Neutrophil (primary cell): ENCODE data around the gene PIGQ.

Source experiments
- H3K27ac ChIP-seq: fragments of 200-600 bp; sonication (generic); 2 replicates; pipeline ENCODE4 v1.5.1; 2016; ENCODE audit warnings: mild to moderate bottlenecking, moderate library complexity
- H3K27me3 ChIP-seq: fragments of 200-600 bp; sonication (generic); 2 replicates; pipeline ENCODE4 v1.6.0; 2016; ENCODE audit warnings: mild to moderate bottlenecking
- H3K36me3 ChIP-seq: fragments of 200-600 bp; sonication (generic); 2 replicates; pipeline ENCODE4 v1.5.1; 2017
- H3K4me1 ChIP-seq, 2 experiments: fragments of 200-600 bp in 1 of 2; sonication (generic) in 1 of 2; 1 replicate in 1 of 2; 2 replicates in 1 of 2; pipeline versions ENCODE4 v1.5.1 to v1.6.1; 2013 to 2016; ENCODE audit warnings: low read depth in 1 of 2, low read length in 1 of 2, mild to moderate bottlenecking in 1 of 2, moderate library complexity in 1 of 2; ENCODE audit not compliant: control insufficient read depth in 1 of 2, insufficient read depth in 1 of 2
- H3K4me3 ChIP-seq, 2 experiments: fragments of 200-600 bp in 1 of 2; sonication (generic) in 1 of 2; 1 replicate in 1 of 2; 2 replicates in 1 of 2; pipeline ENCODE4 v1.5.1; 2013 to 2016; ENCODE audit warnings: low read depth in 1 of 2, low read length in 1 of 2, mild to moderate bottlenecking in 1 of 2, moderate library complexity in 1 of 2
- H3K9me3 ChIP-seq: fragments of 200-600 bp; sonication (generic); 2 replicates; pipeline ENCODE4 v1.5.1; 2016
- TF ChIP-seq, protein P1 (sequence below): fragments of 200-600 bp; sonication (generic); IDR thresholded peaks from 2 replicates; pipeline ENCODE4 v1.5.1; 2016; ENCODE audit warnings: antibody characterized with exemption

PIGQ gene

DNA sequence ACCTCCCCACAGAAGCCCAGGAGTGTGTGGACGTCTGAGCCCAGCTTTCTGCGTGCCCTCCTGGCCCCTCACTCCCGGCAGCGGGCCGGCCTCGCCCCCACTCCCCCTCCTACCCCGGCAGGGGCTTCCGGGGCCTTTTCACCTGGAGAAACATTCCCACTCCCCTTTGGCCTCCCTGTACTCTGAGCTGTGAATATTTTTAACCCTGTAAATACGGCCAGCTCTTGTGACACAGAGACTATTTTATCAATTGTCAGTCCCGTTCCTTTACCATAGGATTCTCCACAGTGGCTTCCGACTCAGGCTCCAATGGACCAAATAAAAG is 15.5 kb upstream of the PIGQ start:
- Histone ChIP-seq H3K27ac (no peak overlapping the region), H3K36me3 (peaks cover 43% of the 10 kb centered on the region), H3K27me3 (peaks cover 23% of the 10 kb centered on the region), H3K4me1 (no peaks in the 10 kb centered on the region), H3K4me3 (no peak overlapping the region), H3K9me3 (no peaks in the 10 kb centered on the region)
- TF ChIP-seq, protein P1, sequence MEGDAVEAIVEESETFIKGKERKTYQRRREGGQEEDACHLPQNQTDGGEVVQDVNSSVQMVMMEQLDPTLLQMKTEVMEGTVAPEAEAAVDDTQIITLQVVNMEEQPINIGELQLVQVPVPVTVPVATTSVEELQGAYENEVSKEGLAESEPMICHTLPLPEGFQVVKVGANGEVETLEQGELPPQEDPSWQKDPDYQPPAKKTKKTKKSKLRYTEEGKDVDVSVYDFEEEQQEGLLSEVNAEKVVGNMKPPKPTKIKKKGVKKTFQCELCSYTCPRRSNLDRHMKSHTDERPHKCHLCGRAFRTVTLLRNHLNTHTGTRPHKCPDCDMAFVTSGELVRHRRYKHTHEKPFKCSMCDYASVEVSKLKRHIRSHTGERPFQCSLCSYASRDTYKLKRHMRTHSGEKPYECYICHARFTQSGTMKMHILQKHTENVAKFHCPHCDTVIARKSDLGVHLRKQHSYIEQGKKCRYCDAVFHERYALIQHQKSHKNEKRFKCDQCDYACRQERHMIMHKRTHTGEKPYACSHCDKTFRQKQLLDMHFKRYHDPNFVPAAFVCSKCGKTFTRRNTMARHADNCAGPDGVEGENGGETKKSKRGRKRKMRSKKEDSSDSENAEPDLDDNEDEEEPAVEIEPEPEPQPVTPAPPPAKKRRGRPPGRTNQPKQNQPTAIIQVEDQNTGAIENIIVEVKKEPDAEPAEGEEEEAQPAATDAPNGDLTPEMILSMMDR = no peak

DNA sequence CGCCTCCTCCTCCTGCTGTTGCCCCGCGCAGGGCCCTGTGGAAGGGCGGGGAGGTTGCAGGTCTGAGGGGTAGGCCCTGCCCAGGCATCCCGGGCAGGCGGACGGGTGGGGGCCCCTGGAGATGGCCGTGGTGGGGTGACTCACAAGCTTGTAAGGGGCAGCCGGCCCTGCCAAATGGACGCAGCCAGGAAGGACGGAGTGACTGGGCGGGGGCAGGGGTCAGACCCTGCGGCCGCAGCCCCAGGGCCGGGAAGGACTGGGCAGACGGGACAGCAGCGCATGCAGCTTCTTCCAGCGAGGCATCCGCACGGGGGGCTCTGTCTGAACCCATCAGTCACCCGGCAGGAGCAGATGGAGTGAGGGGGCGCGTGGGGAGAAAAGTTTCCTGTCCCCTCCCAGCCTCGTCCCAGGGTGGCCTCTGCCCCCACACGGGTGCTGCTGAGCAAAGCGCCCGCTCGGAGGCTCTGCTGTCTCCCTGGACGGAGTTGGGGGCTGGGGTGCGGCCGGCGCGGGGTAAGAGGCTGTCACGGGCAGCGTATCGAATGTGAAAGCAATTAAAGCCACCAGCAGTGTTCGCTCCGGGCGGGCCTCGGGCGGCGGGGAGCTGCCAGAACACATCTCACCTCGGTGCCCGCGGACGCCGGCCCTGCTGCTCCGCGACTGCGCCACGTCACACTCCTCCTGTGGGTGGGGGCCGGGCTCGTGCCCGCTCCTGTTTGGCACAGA is 15.0 kb upstream of the PIGQ start:
- Histone ChIP-seq H3K27ac (no peak overlapping the region), H3K36me3 (peaks cover 39% of the 10 kb centered on the region), H3K4me1 (no peaks in the 10 kb centered on the region), H3K9me3 (no peaks in the 10 kb centered on the region), H3K27me3 (peaks cover 28% of the 10 kb centered on the region), H3K4me3 (no peak overlapping the region)
- TF ChIP-seq, protein P1 = no peak

DNA sequence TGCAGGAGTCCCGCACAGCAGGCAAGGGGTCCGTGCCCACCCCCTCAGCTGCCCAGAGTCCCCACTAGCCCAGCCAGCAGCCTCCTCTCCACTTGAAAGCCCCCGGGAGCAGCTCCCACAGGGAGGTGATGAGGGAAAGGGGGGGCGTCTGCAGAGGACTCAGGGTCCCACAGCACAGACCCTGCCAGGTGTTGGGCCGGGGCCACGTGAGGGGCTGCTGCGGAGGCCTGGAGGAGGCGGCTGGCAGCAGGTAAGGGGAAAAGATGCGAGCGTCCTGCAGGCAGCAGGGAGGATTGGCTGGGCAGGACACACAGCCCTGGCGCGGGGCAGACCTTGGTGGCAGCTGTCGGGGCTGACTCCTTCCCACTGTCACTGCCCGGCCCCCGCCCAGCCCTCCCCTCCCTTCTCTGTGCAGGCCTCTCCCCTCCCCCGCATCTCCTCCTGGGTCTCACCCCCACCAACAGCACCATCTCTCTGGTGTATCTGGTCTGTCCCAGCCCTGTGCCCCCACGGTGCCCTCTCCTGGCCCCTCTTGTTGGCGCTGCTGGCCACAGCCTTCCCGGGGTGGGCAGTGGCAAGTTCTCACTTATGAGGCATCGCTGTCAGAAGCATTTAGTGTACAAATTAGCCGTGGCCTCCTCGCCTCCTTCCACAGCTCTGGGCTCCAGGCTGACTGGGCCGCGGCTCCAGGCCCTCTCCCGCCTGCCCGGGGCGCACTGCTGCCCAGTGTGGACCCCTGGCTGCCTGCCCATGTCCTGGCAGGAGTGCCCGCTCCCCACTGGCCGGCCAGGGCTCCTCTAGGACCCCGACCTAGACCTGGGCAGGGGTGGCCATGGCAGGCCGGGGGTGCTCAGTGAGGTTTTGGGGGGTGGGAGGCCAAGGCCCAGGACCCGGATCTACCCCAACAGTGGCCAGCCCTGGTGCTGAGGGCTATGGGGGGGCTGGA is 14.0 kb upstream of the PIGQ start:
- H3K27ac ChIP-seq = no peak overlapping the region
- H3K4me1 ChIP-seq = no peaks in the 10 kb centered on the region
- peaks cover 38% of the 10 kb centered on the region for H3K27me3 ChIP-seq
- H3K36me3 ChIP-seq = peaks cover 32% of the 10 kb centered on the region
- no peaks in the 10 kb centered on the region for H3K9me3 ChIP-seq
- no peak overlapping the region for H3K4me3 ChIP-seq
- TF ChIP-seq, protein P1 = no peak

DNA sequence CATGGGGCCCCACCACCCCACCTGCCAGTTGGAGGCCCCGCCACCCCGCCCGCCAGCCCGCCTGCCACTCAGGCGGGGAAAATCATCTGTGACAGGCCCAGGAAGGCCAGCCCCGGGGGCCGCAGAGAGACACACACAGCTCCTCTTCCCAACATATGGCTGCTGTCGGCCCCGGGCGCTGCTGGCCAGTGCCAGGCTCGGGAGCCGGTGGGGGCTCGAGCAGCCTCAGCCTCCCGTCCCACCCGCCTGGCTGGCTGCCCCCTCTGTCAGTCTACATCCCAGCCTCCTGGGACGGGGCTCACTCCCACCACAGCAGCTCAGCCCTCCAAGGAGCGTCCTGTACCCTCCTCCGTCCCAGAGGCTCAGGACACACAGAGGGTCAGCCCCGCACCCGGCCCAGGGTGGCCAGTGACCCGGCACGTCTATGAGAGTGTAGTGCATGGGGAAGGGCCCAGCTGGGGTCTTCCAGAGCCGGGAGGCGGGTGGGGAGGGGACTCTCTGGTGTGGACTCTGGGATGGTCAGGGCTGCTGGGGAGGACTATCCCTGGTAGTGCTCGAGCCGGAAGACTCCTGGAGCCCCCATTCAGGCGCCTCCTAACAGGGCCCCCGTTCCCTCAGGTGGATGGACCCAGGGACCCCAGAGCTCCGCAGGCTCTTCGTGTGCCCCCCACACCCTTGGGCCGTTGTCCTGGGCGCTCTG is 13.1 kb upstream of the PIGQ start:
- H3K4me1 ChIP-seq = no peaks in the 10 kb centered on the region
- peaks cover 28% of the 10 kb centered on the region for H3K36me3 ChIP-seq
- H3K4me3 ChIP-seq = no peak overlapping the region
- H3K27me3 ChIP-seq = peaks cover 46% of the 10 kb centered on the region
- H3K9me3 ChIP-seq = no peaks in the 10 kb centered on the region
- TF ChIP-seq, protein P1 = no peak
- H3K27ac ChIP-seq = no peak overlapping the region

DNA sequence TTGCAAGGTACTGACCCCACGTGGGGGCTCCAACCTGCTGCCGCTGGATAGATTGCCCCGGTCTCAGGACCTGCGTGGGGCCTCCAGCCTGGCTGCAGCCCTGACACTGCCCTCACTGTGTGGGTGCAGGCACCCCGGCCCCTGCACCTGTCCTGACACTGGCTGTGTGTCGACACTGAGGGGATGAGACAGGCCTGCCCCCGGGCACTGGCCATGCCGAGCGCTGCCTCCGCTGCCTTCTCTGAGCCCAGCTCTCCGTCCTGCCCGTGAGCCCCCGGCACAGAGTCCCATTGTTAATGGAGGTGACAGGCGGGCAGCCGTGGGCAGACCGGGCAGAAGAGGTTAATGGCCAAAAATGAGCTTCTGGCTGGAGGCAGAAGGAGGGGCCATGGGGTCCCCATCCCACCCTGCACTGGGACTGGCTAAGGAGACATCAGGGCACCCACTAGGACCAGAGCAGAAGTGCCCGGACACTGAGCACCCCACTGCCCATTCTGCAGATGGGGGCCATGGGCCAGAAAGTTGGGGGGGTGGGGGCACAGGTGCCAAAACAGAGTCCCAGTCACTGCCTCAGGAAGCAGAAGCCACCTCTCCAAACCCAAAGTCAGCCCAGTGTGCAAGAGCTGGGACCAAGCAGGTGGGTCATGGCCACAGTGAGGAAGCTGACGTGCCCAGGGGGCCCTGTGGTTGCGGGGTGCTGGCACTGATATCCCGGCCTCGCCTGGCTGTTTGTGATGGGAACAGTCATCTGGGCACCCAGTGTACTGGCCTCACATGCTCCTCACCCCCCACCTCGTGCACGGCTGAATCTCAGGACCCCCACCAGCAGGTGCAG is 12.1 kb upstream of the PIGQ start:
- no peaks in the 10 kb centered on the region for H3K9me3 ChIP-seq
- TF ChIP-seq, protein P1 = no peak
- peaks cover 57% of the 10 kb centered on the region for H3K27me3 ChIP-seq
- H3K36me3 ChIP-seq = peaks cover 17% of the 10 kb centered on the region
- H3K4me1 ChIP-seq = no peaks in the 10 kb centered on the region
- no peak overlapping the region for H3K27ac ChIP-seq
- no peak overlapping the region for H3K4me3 ChIP-seq
